C4-2B (cell line): ENCODE measurements around the gene PHACTR1.

Source experiments
- ZFX ChIP-seq: fragments of 450-650 bp; IDR thresholded peaks from 2 replicates; pipeline ENCODE4 v1.6.1; 2017
- TF ChIP-seq, protein P1 (sequence below): fragments of 450-650 bp; conservative IDR thresholded peaks from 2 replicates; pipeline ENCODE4 v1.5.1; 2017; ENCODE audit warnings: mild to moderate bottlenecking

DNA sequence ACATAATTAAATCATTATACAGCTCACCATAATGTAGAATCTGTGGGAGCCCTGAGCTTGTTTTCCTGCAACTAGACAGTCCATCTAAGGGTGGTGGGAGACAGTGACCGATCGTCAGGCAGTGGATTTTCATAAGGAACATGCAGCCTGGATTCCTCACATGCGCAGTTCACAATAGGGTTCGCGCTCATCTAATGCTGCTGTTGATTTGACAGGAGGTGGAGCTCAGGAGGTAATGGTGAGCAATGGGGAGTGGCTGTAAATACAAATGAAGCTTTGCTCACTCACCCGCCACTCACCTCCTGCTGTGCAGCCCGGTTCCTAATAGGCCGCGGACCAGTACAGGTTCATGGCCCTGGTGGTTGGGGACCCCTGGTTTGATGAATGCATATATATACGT is 470.3 kb downstream of the PHACTR1 start:
- TF ChIP-seq, protein P1, sequence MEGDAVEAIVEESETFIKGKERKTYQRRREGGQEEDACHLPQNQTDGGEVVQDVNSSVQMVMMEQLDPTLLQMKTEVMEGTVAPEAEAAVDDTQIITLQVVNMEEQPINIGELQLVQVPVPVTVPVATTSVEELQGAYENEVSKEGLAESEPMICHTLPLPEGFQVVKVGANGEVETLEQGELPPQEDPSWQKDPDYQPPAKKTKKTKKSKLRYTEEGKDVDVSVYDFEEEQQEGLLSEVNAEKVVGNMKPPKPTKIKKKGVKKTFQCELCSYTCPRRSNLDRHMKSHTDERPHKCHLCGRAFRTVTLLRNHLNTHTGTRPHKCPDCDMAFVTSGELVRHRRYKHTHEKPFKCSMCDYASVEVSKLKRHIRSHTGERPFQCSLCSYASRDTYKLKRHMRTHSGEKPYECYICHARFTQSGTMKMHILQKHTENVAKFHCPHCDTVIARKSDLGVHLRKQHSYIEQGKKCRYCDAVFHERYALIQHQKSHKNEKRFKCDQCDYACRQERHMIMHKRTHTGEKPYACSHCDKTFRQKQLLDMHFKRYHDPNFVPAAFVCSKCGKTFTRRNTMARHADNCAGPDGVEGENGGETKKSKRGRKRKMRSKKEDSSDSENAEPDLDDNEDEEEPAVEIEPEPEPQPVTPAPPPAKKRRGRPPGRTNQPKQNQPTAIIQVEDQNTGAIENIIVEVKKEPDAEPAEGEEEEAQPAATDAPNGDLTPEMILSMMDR: no peak
- TF ChIP-seq ZFX: no peak
